SK-N-SH treated with all-trans-retinoic acid at 6 μM for 48 hours (cell line): ENCODE data around the gene GCM1.

Experiments
- ARNTL ChIP-seq: fragments of 450-650 bp; formaldehyde crosslinking; IDR thresholded peaks from 2 replicates; pipeline ENCODE4 v1.5.0; 2020; ENCODE audit warnings: low read depth, mild to moderate bottlenecking, moderate library complexity, borderline replicate concordance
- CREB5 ChIP-seq: fragments of 250-450 bp; sonication (Bioruptor Pico); IDR thresholded peaks from 2 replicates; pipeline ENCODE4 v1.5.1; 2020; ENCODE audit warnings: low read depth, mild to moderate bottlenecking, moderate library complexity
- CSDC2 ChIP-seq: fragments of 250-450 bp; sonication (Bioruptor Pico); IDR thresholded peaks from 2 replicates; pipeline ENCODE4 v1.5.0; 2020; ENCODE audit warnings: mild to moderate bottlenecking, moderate library complexity
- ISL1 ChIP-seq: fragments of 250-450 bp; sonication (Bioruptor Pico); IDR thresholded peaks from 2 replicates; pipeline ENCODE4 v2.1.2; 2022; ENCODE audit warnings: mild to moderate bottlenecking, moderate library complexity
- OSR1 ChIP-seq: fragments of 250-450 bp; sonication (Bioruptor Pico); IDR thresholded peaks from 2 replicates; pipeline ENCODE4 v1.8.0; 2022; ENCODE audit warnings: moderate library complexity, mild to moderate bottlenecking, inconsistent platforms
- PATZ1 ChIP-seq: fragments of 250-450 bp; sonication (Bioruptor Pico); IDR thresholded peaks from 2 replicates; pipeline ENCODE4 v1.8.0; 2020; ENCODE audit warnings: mild to moderate bottlenecking, moderate library complexity, borderline replicate concordance
- POU6F1 ChIP-seq: fragments of 250-450 bp; sonication (Bioruptor Pico); IDR thresholded peaks from 2 replicates; pipeline ENCODE4 v1.8.0; 2021; ENCODE audit warnings: low read depth, mild to moderate bottlenecking, moderate library complexity, borderline replicate concordance
- RARB ChIP-seq: fragments of 250-450 bp; sonication (Bioruptor Pico); IDR thresholded peaks from 2 replicates; pipeline ENCODE4 v1.8.0; 2021; ENCODE audit warnings: mild to moderate bottlenecking, moderate library complexity
- TCF4 ChIP-seq: fragments of 250-450 bp; sonication (Bioruptor Pico); IDR thresholded peaks from 2 replicates; pipeline ENCODE4 v1.8.0; 2021; ENCODE audit warnings: mild to moderate bottlenecking, moderate library complexity, borderline replicate concordance
- TOX ChIP-seq: fragments of 250-450 bp; sonication (Bioruptor Pico); IDR thresholded peaks from 2 replicates; pipeline ENCODE4 v1.8.0; 2021; ENCODE audit warnings: mild to moderate bottlenecking, moderate library complexity, borderline replicate concordance
- ZFP30 ChIP-seq: fragments of 450-650 bp; formaldehyde crosslinking; IDR thresholded peaks from 2 replicates; pipeline ENCODE4 v1.5.0; 2022; ENCODE audit warnings: mild to moderate bottlenecking, moderate library complexity
- ZNF565 ChIP-seq: fragments of 450-650 bp; formaldehyde crosslinking; conservative IDR thresholded peaks from 2 replicates; pipeline ENCODE4 v1.5.0; 2020; ENCODE audit warnings: low read depth, mild to moderate bottlenecking, moderate library complexity
- ZNF70 ChIP-seq: fragments of 450-650 bp; formaldehyde crosslinking; IDR thresholded peaks from 2 replicates; pipeline ENCODE4 v1.5.0; 2020; ENCODE audit warnings: mild to moderate bottlenecking, moderate library complexity

GRCh38 chr6:53197553-53197952 lies 48.9 kb upstream of the GCM1 start:
- TF ChIP-seq ZFP30 (CRISPR knock-in tag) (no peak), CREB5 (CRISPR knock-in tag) (no peak), CSDC2 (CRISPR knock-in tag) (no peak), ZNF70 (CRISPR knock-in tag) (no peak), OSR1 (CRISPR knock-in tag) (no peak), POU6F1 (no peak), PATZ1 (CRISPR knock-in tag) (no peak), TCF4 (CRISPR knock-in tag) (no peak), TOX (no peak), ISL1 (CRISPR knock-in tag) (no peak), RARB (CRISPR knock-in tag) (no peak), ARNTL (CRISPR knock-in tag) (no peak), ZNF565 (CRISPR knock-in tag) (no peak)
